Lower lobe of right lung (tissue), 2 donors: ENCODE data around the gene SASH1. TPM values are rescaled to one million over a fixed set of nuclear protein-coding genes. Genes with fewer than 3 reads are reported as not detected.

Source experiments
- ATAC-seq, 2 donors: fragments of 200-7000 bp; cut with Tn5 transposase; one replicate each; pipeline ENCODE4 v1.9.1; 2020 to 2022; ENCODE audit warnings: mild to moderate bottlenecking in 2 of 2, moderate library complexity in 2 of 2
- DNase-seq: peaks from one replicate; pipeline ENCODE4 v3.0.0-alpha.2; 2020
- H3K27ac ChIP-seq: fragments of 200-600 bp; one replicate; pipeline ENCODE4 v1.8.0; 2022
- H3K27me3 ChIP-seq: fragments of 200-600 bp; one replicate; pipeline ENCODE4 v1.8.0; 2022; ENCODE audit warnings: low read depth
- H3K36me3 ChIP-seq: fragments of 200-600 bp; one replicate; pipeline ENCODE4 v1.8.0; 2022; ENCODE audit warnings: mild to moderate bottlenecking
- H3K4me1 ChIP-seq: fragments of 200-600 bp; one replicate; pipeline ENCODE4 v1.8.0; 2022
- H3K4me3 ChIP-seq: fragments of 200-600 bp; one replicate; pipeline ENCODE4 v1.8.0; 2022; ENCODE audit warnings: mild to moderate bottlenecking
- H3K9me3 ChIP-seq: fragments of 200-600 bp; one replicate; pipeline ENCODE4 v1.8.0; 2022
- CTCF ChIP-seq: fragments of 200-600 bp; IDR thresholded peaks from one replicate; pipeline ENCODE4 v1.8.0; 2022; ENCODE audit warnings: antibody characterized with exemption, mild to moderate bottlenecking
- intact Hi-C: fragments of 100-400 bp; cut with DNase I; formaldehyde crosslinking; loops from one replicate; pipeline ENCODE4 v1.11.0; 2022
- total RNA-seq: library from RNA; stranded (reverse); fragmentation: NEBNext Ultra II Directional; extraction: Animal tissue kit (Norgen Biotek cat#: 25700); gene quantifications from one replicate; pipeline ENCODE4 v1.2.1, GENCODE V29; 2021
- donor health status: DM: no; HTN: yes; CAD: no; lungs with severe emphysema.

Gene SASH1
- total RNA-seq, 1 donor from 2014 or later = 103 TPM

DNA sequence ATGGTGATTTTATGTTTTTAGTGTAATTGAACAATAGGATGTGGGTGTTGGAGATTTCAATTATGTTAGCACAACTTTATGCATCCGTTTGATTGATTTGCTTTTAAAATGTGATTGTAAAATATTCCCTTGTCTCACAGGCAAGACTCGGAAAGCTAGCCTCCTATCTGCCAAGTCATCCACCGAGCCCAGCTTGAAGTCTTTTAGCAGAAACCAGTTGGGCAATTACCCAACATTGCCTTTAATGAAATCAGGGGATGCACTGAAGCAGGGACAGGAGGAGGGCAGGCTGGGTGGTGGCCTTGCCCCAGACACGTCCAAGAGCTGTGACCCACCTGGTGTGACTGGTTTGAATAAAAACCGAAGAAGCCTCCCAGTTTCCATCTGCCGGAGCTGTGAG, 200.9 kb downstream of the SASH1 start:
- Histone ChIP-seq H3K36me3 (peaks cover 99% of the 10 kb centered on the region), H3K4me3 (no peak overlapping the region), H3K9me3 (no peaks in the 10 kb centered on the region), H3K27me3 (no peaks in the 10 kb centered on the region), H3K27ac (no peak overlapping the region), H3K4me1 (no peaks in the 10 kb centered on the region)
- DNase-seq (no peak), ATAC-seq (no peak)
- intact Hi-C loops = no loop called here
- TF ChIP-seq CTCF = no peak

DNA sequence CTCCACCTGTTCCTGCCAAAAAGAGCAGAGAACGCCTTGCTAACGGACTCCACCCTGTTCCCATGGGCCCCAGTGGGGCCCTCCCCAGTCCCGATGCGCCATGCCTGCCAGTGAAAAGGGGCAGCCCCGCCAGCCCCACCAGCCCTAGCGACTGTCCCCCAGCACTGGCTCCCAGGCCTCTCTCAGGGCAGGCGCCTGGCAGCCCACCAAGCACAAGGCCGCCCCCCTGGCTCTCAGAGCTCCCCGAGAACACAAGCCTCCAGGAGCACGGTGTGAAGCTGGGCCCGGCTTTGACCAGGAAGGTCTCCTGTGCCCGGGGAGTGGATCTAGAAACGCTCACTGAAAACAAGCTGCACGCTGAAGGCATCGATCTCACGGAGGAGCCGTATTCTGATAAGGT, 201.8 kb downstream of the SASH1 start:
- Histone ChIP-seq H3K4me1 (no peaks in the 10 kb centered on the region), H3K36me3 (peaks cover 100% of the 10 kb centered on the region), H3K4me3 (no peak overlapping the region), H3K9me3 (no peaks in the 10 kb centered on the region), H3K27ac (no peak overlapping the region), H3K27me3 (no peaks in the 10 kb centered on the region)
- ATAC-seq = no peak
- intact Hi-C loops = no loop called here
- no peak for DNase-seq
- no peak for TF ChIP-seq CTCF

GRCh38 chr6:148545901-148546300, 203.3 kb downstream of the SASH1 start:
- intact Hi-C loops = no loop called here
- no peak overlapping the region for H3K27ac ChIP-seq
- ATAC-seq (no peak), DNase-seq (no peak)
- no peak for TF ChIP-seq CTCF
- H3K9me3 ChIP-seq = no peaks in the 10 kb centered on the region
- H3K36me3 ChIP-seq = peaks cover 97% of the 10 kb centered on the region
- H3K4me1 ChIP-seq = no peaks in the 10 kb centered on the region
- H3K4me3 ChIP-seq = no peak overlapping the region
- no peaks in the 10 kb centered on the region for H3K27me3 ChIP-seq

DNA sequence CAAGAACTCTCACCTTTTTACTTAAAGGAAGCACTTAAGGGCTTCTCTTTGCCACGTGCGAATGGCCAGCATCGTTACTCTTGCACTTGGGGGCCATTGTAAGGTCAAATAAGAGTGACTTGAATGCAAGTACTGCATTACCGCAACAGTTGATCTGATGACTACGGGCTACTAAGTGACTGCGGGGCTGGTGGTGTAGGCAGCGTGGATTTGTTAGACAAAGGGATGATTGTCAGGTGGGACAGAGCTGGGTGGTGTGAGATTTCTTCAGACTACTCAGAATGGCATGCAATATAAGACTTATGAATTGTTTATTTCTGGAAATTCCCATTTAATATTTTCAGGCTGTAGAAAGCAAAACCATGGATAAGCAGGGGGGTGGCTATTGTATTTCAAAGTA, 204.5 kb downstream of the SASH1 start:
- TF ChIP-seq CTCF = no peak
- intact Hi-C loops = no loop called here
- DNase-seq (no peak), ATAC-seq (no peak)
- Histone ChIP-seq H3K27me3 (no peaks in the 10 kb centered on the region), H3K4me1 (no peaks in the 10 kb centered on the region), H3K36me3 (peaks cover 85% of the 10 kb centered on the region), H3K4me3 (no peak overlapping the region), H3K9me3 (no peaks in the 10 kb centered on the region), H3K27ac (no peak overlapping the region)

- no peaks in the 10 kb centered on the region for H3K4me1 ChIP-seq
- intact Hi-C loops = no loop called here
- no peak for TF ChIP-seq CTCF
- no peak overlapping the region for H3K27ac ChIP-seq
- H3K4me3 ChIP-seq = no peak overlapping the region
- peaks cover 74% of the 10 kb centered on the region for H3K36me3 ChIP-seq
- H3K27me3 ChIP-seq = no peaks in the 10 kb centered on the region
- ATAC-seq (no peak), DNase-seq (no peak)
- H3K9me3 ChIP-seq = no peaks in the 10 kb centered on the region
Measured at GRCh38 chr6:148548065-148548748, 205.6 kb downstream of the SASH1 start.
